GM18517 (cell line): ENCODE data around the gene MYH15.

Experiments used
- ATAC-seq: cut with Tn5 transposase; IDR thresholded peaks from one replicate; pipeline ENCODE4 v1.9.1; 2021; ENCODE audit warnings: mild to moderate bottlenecking, moderate library complexity; ENCODE audit not compliant: unreplicated experiment

The MYH15 gene

GRCh38 chr3:108420926-108421325, 89.5 kb downstream of the MYH15 start:
- no peak for ATAC-seq

GRCh38 chr3:108416111-108416869, 94.1 kb downstream of the MYH15 start:
- ATAC-seq, result no peak

GRCh38 chr3:108415661-108416060, 94.7 kb downstream of the MYH15 start:
- ATAC-seq, result no peak

- no peak for ATAC-seq
These were observed 96.4 kb downstream of the MYH15 start for GRCh38 chr3:108414007-108414406.

GRCh38 chr3:108412121-108412750, 98.2 kb downstream of the MYH15 start:
- no peak for ATAC-seq

GRCh38 chr3:108410531-108410984, 99.8 kb downstream of the MYH15 start:
- ATAC-seq, result no peak

- ATAC-seq, result no peak
These were observed 100.6 kb downstream of the MYH15 start for GRCh38 chr3:108409800-108410178.

- no peak for ATAC-seq
These were observed 101.3 kb downstream of the MYH15 start for GRCh38 chr3:108408883-108409799.

GRCh38 chr3:108407886-108408285, 102.5 kb downstream of the MYH15 start:
- no peak for ATAC-seq

- ATAC-seq, result peak; percentile 97
These were observed 103.7 kb downstream of the MYH15 start for GRCh38 chr3:108406661-108407206.

GRCh38 chr3:108406063-108406660, 104.2 kb downstream of the MYH15 start:
- ATAC-seq, result peak; percentile 17

- no peak for ATAC-seq
These were observed 106.0 kb downstream of the MYH15 start for GRCh38 chr3:108404368-108404767.

- no peak for ATAC-seq
These were observed 106.6 kb downstream of the MYH15 start for GRCh38 chr3:108403686-108404345.

- no peak for ATAC-seq
These were observed 107.2 kb downstream of the MYH15 start for GRCh38 chr3:108403198-108403597.

GRCh38 chr3:108401836-108402235, 108.6 kb downstream of the MYH15 start:
- ATAC-seq, result no peak

- no peak for ATAC-seq
These were observed 111.9 kb downstream of the MYH15 start for GRCh38 chr3:108398510-108398909.

- no peak for ATAC-seq
These were observed 114.1 kb downstream of the MYH15 start for GRCh38 chr3:108396336-108396735.

- no peak for ATAC-seq
These were observed 115.8 kb downstream of the MYH15 start for GRCh38 chr3:108394563-108394962.

- ATAC-seq, result no peak
These were observed 116.4 kb downstream of the MYH15 start for GRCh38 chr3:108394016-108394415.
